Activated CD4-positive, alpha-beta T cell treated with anti-CD3 and anti-CD28 coated beads, Interleukin-2, Interleukin-6, amounts not matched to agents 100 ng/mL and 50 ng/mL, durations not matched to agents 16 hours and 8 hours (primary cell): ENCODE data around the gene IL2RA.
"Not testable (repeated sequence)": the region's sequence is repeated elsewhere in the genome, so short reads cannot be mapped to it uniquely, and the experiment has no call there.

Experiments used
- DNase-seq: peaks from one replicate; pipeline ENCODE4 v3.0.0-alpha.2; 2020

IL2RA gene

GRCh38 chr10:6082496-6083395, 20.6 kb upstream of the IL2RA start:
- DNase-seq: peak; percentile 73

GRCh38 chr10:6080417-6080973, 18.3 kb upstream of the IL2RA start:
- DNase-seq: no peak

GRCh38 chr10:6079044-6079443, 16.9 kb upstream of the IL2RA start:
- no peak for DNase-seq

- DNase-seq: no peak
Observed at GRCh38 chr10:6077071-6077675, 15.0 kb upstream of the IL2RA start.

GRCh38 chr10:6074489-6075301, 12.5 kb upstream of the IL2RA start:
- DNase-seq: no peak

- DNase-seq: peak; percentile 90
Observed at GRCh38 chr10:6072215-6072934, 10.2 kb upstream of the IL2RA start.

GRCh38 chr10:6071181-6072175, 9.3 kb upstream of the IL2RA start:
- no peak for DNase-seq

- DNase-seq: peak; percentile 81
Observed at GRCh38 chr10:6070660-6071059, 8.5 kb upstream of the IL2RA start.

- DNase-seq: peak; percentile 85
Observed at GRCh38 chr10:6069081-6069931, 7.1 kb upstream of the IL2RA start.

- DNase-seq: no peak
Observed at GRCh38 chr10:6068422-6068821, 6.3 kb upstream of the IL2RA start.

GRCh38 chr10:6068006-6068405, 5.8 kb upstream of the IL2RA start:
- no peak for DNase-seq

GRCh38 chr10:6067457-6067856, 5.3 kb upstream of the IL2RA start:
- DNase-seq: no peak

GRCh38 chr10:6065835-6066234, 3.7 kb upstream of the IL2RA start:
- DNase-seq: peak; percentile 79

GRCh38 chr10:6065406-6065805, 3.2 kb upstream of the IL2RA start:
- no peak for DNase-seq

- not testable (repeated sequence) for DNase-seq
Observed at GRCh38 chr10:6064726-6065125, 2.6 kb upstream of the IL2RA start.

GRCh38 chr10:6064119-6064518, 2.0 kb upstream of the IL2RA start:
- DNase-seq: no peak

- no peak for DNase-seq
Observed at GRCh38 chr10:6061056-6061455, 1.1 kb downstream of the IL2RA start.

- DNase-seq: no peak
Observed at GRCh38 chr10:6059506-6059905, 2.7 kb downstream of the IL2RA start.

- peak; percentile 90 for DNase-seq
Observed at GRCh38 chr10:6058682-6059475, 3.3 kb downstream of the IL2RA start.
